Activated CD4-positive, alpha-beta T cell treated with anti-CD3 and anti-CD28 coated beads for 36 hours (primary cell): Measurements from ENCODE around the gene ARID1B. TPM values are rescaled to one million over a fixed set of nuclear protein-coding genes. Genes with fewer than 3 reads are reported as not detected.

Source experiments
- ATAC-seq: fragments of 200-7000 bp; cut with Tn5 transposase; one replicate; pipeline ENCODE4 v1.10.0; 2021; ENCODE audit warnings: mild to moderate bottlenecking, moderate library complexity
- CTCF ChIA-PET: fragments of 350-600 bp; sonication (Branson Sonifier 250); formaldehyde crosslinking; loops from one replicate; lab custom pipeline; 2021; ENCODE audit warnings: antibody characterized with exemption; lab: Charles Lee
- POLR2A ChIA-PET: fragments of 350-600 bp; sonication (Branson Sonifier 250); formaldehyde crosslinking; loops from one replicate; lab custom pipeline; 2021; ENCODE audit warnings: antibody characterized with exemption, inconsistent platforms; lab: Charles Lee
- DNase-seq: peaks from one replicate; pipeline ENCODE4 v3.0.0-alpha.2; 2020
- H3K27ac Mint-ChIP-seq: one replicate; pipeline ENCODE4 v1.8.0; 2021; ENCODE audit warnings: mixed read lengths
- H3K27me3 Mint-ChIP-seq: one replicate; pipeline ENCODE4 v1.8.0; 2021; ENCODE audit warnings: mixed read lengths
- H3K36me3 Mint-ChIP-seq: one replicate; pipeline ENCODE4 v1.8.0; 2021; ENCODE audit warnings: low read depth, mixed read lengths
- H3K4me1 Mint-ChIP-seq: one replicate; pipeline ENCODE4 v1.8.0; 2021; ENCODE audit warnings: mixed read lengths
- H3K4me3 Mint-ChIP-seq: one replicate; pipeline ENCODE4 v1.8.0; 2021; ENCODE audit warnings: mild to moderate bottlenecking, moderate library complexity, mixed read lengths
- H3K9me3 Mint-ChIP-seq: one replicate; pipeline ENCODE4 v1.8.0; 2021; ENCODE audit warnings: low read depth, mixed read lengths
- intact Hi-C, 2 experiments: fragments of 100-400 bp; cut with DNase I in 1 of 2; cut with micrococcal nuclease in 1 of 2; formaldehyde crosslinking; loops; one replicate each; pipeline versions ENCODE4 v1.14.2 to v1.15.1; 2022 to 2024; cut with DNase I, micrococcal nuclease
- total RNA-seq, 2 experiments: library from RNA; stranded (reverse); gene quantifications; one replicate each; pipeline ENCODE4 v1.2.3, GENCODE V29; 2021

Gene ARID1B
- total RNA-seq, 2 experiments from 2014 or later: 42.2 to 53.6 TPM

GRCh38 chr6:156878681-156879080 lies 101.5 kb downstream of the ARID1B start:
- POLR2A ChIA-PET: no interaction called here
- intact Hi-C loops: no loop called here
- Mint-ChIP-seq H3K4me3 (no peak overlapping the region), H3K36me3 (peaks cover 3% of the 10 kb centered on the region), H3K27me3 (no peaks in the 10 kb centered on the region), H3K4me1 (peaks cover 82% of the 10 kb centered on the region), H3K9me3 (no peaks in the 10 kb centered on the region), H3K27ac (no peak overlapping the region)
- CTCF ChIA-PET: interaction anchor here (0.8 to 3.3 kb wide), 3 partner anchors 9 to 123 kb away, joined by 3 to 11 read pairs (median 3); no protein-coding TSS in a partner anchor
- DNase-seq (no peak), ATAC-seq (no peak)

GRCh38 chr6:156879186-156879585 lies 102.0 kb downstream of the ARID1B start:
- Mint-ChIP-seq H3K27me3 (no peaks in the 10 kb centered on the region), H3K36me3 (peaks cover 3% of the 10 kb centered on the region), H3K4me3 (no peak overlapping the region), H3K4me1 (peaks cover 82% of the 10 kb centered on the region), H3K27ac (no peak overlapping the region), H3K9me3 (no peaks in the 10 kb centered on the region)
- CTCF ChIA-PET: interaction anchor here (0.9 to 3.3 kb wide), 3 partner anchors 9 to 123 kb away, joined by 3 to 11 read pairs (median 3); no protein-coding TSS in a partner anchor
- no peak for ATAC-seq
- DNase-seq: no peak
- POLR2A ChIA-PET: no interaction called here
- intact Hi-C loops: no loop called here

DNA sequence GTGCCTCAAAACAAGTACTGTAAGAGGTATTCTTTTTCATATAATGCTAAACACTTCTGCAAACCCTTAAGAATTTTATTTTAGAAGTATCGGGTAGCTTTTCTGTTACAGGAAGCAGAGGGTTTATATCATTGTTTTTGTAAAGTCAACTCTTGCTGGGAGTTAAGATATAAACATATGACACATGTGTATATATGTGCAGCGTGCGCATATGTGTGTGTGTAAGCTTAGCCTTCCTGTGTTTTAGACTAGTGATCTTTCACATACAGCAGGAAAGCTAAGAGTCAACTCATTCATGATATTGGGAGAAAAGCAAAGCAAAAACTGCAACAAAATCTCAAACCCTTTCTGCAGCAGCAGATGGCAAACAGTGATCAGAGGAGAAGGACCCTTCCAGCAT lies 102.4 kb downstream of the ARID1B start:
- no peaks in the 10 kb centered on the region for H3K27me3 Mint-ChIP-seq
- no peak for ATAC-seq
- no peak overlapping the region for H3K27ac Mint-ChIP-seq
- H3K36me3 Mint-ChIP-seq: peaks cover 3% of the 10 kb centered on the region
- CTCF ChIA-PET: interaction anchor here (0.9 to 3.3 kb wide), 4 partner anchors 10 to 124 kb away, joined by 3 to 11 read pairs (median 3); no protein-coding TSS in a partner anchor
- no peaks in the 10 kb centered on the region for H3K9me3 Mint-ChIP-seq
- H3K4me1 Mint-ChIP-seq: peaks cover 84% of the 10 kb centered on the region
- intact Hi-C loops: no loop called here
- no peak overlapping the region for H3K4me3 Mint-ChIP-seq
- POLR2A ChIA-PET: interaction anchor here (0.8 kb wide), 1 partner anchor 52 kb away, joined by 6 read pairs; no protein-coding TSS in a partner anchor
- no peak for DNase-seq

DNA sequence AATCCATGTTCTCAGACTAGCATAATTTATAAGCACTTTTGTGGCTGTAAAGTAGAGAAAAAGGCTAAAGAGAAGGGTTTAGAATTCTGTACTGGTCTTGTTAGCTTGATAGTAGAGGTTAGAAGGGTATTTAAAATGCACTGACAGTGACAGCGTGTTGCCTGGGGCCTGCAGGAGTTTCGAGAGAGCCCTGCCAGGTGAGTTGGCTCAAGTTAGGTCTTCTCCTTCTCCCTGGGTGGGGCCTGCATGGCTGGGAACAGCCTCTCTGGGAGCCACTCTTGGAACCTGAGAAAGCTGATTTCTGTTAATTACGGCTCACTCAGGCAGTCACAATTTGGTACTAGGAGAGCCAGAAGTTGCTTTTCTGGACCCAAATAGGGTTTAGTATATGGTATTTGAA lies 103.7 kb downstream of the ARID1B start:
- Mint-ChIP-seq H3K4me3 (no peak overlapping the region), H3K9me3 (no peaks in the 10 kb centered on the region), H3K4me1 (peaks cover 78% of the 10 kb centered on the region), H3K36me3 (peaks cover 3% of the 10 kb centered on the region), H3K27me3 (no peaks in the 10 kb centered on the region), H3K27ac (no peak overlapping the region)
- no peak for DNase-seq
- ChIA-PET POLR2A (no interaction called here), CTCF (interaction anchor here (0.5 to 3.3 kb wide), 3 partner anchors 11 to 61 kb away, joined by 3 to 11 read pairs (median 3); no protein-coding TSS in a partner anchor)
- no peak for ATAC-seq
- intact Hi-C loops: no loop called here

GRCh38 chr6:156881687-156882629 lies 104.8 kb downstream of the ARID1B start:
- ChIA-PET CTCF (interaction anchor here (0.5 to 1.2 kb wide), 2 partner anchors 11 to 62 kb away, joined by 3 read pairs; no protein-coding TSS in a partner anchor), POLR2A (no interaction called here)
- H3K4me3 Mint-ChIP-seq: no peak overlapping the region
- no peaks in the 10 kb centered on the region for H3K27me3 Mint-ChIP-seq
- ATAC-seq: peak; percentile 23
- H3K9me3 Mint-ChIP-seq: no peaks in the 10 kb centered on the region
- H3K4me1 Mint-ChIP-seq: peaks cover 79% of the 10 kb centered on the region
- peaks cover 3% of the 10 kb centered on the region for H3K36me3 Mint-ChIP-seq
- intact Hi-C loops: no loop called here
- peak overlapping the region; percentile 32 for H3K27ac Mint-ChIP-seq
- no peak for DNase-seq

DNA sequence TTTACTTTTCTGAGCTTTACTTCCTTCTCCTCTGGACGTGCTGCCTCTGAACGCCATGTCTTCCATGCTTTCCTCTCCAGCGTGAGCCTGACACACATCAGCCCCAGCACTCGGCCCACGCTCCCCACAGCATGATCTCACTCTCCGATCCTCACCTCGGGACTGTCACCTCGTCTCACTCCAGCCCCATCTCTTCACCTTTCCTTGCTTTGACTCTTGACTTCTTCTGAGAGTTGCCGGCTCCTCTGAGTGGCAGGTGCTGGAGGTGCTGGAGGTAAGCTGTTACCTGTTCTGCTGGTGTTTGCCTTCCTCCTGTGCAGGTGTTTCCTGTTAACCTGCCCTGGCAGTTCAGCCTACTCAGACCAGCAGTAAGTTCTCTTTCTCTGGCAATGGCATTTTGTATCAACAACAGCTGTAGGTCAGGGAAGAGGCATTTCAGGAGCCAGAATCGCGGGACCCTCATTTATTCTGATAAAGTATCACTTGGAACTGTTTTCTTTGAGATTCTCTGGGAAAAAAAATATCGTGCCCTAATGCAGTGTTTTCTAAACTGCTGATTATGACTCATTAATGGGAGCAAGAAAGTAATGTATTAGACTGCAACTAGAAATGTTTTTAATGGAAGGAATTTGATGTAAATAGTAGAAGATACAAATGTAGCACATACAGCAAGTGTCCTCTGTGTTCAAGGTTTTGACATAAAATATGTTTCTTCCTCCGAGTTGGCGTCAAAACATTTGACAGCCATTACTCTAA lies 106.5 kb downstream of the ARID1B start:
- ChIA-PET CTCF (interaction anchor here (0.8 to 0.9 kb wide), 2 partner anchors 17 to 617 kb away, joined by 3 to 5 read pairs; no protein-coding TSS in a partner anchor), POLR2A (interaction anchor here (1.5 kb wide), 1 partner anchor 21 kb away, joined by 3 read pairs; no protein-coding TSS in a partner anchor)
- no peaks in the 10 kb centered on the region for H3K9me3 Mint-ChIP-seq
- intact Hi-C loops: no loop called here
- DNase-seq (peak; percentile 71), ATAC-seq (peak; percentile 73)
- H3K27me3 Mint-ChIP-seq: no peaks in the 10 kb centered on the region
- H3K36me3 Mint-ChIP-seq: no peaks in the 10 kb centered on the region
- H3K27ac Mint-ChIP-seq: peak overlapping the region; percentile 68
- H3K4me1 Mint-ChIP-seq: peaks cover 81% of the 10 kb centered on the region
- peak overlapping the region; percentile 17 for H3K4me3 Mint-ChIP-seq

DNA sequence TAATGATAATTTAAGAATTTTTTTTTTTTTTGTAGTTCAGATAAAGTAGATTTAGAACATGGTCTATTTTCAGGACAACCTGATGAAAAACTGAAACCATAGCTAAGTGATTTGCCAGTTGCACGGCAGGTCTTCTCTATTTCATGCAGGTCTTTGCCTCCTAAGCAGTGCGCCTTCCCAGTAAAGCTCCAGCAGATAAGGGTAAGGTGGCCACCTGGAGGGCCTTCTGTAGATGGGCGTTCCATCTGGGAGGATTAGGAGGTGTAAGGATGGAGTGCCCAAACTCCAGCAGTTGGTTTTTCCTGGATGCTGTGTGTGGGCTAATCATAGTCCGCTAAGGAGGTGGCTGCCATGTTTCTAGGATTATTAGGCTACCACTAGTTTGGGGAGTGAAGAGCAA lies 107.1 kb downstream of the ARID1B start:
- POLR2A ChIA-PET: interaction anchor here (1.5 kb wide), 1 partner anchor 22 kb away, joined by 3 read pairs; no protein-coding TSS in a partner anchor
- Mint-ChIP-seq H3K4me3 (no peak overlapping the region), H3K36me3 (no peaks in the 10 kb centered on the region), H3K27ac (no peak overlapping the region), H3K4me1 (peaks cover 78% of the 10 kb centered on the region), H3K27me3 (no peaks in the 10 kb centered on the region), H3K9me3 (no peaks in the 10 kb centered on the region)
- intact Hi-C loops: no loop called here
- DNase-seq: no peak
- no peak for ATAC-seq
- CTCF ChIA-PET: interaction anchor here (0.6 to 1.2 kb wide), 2 partner anchors 12 to 17 kb away, joined by 3 read pairs; no protein-coding TSS in a partner anchor

- CTCF ChIA-PET: interaction anchor here (1.2 kb wide), 1 partner anchor 18 kb away, joined by 3 read pairs; no protein-coding TSS in a partner anchor
These were observed 108.4 kb downstream of the ARID1B start for GRCh38 chr6:156885562-156885961.

DNA sequence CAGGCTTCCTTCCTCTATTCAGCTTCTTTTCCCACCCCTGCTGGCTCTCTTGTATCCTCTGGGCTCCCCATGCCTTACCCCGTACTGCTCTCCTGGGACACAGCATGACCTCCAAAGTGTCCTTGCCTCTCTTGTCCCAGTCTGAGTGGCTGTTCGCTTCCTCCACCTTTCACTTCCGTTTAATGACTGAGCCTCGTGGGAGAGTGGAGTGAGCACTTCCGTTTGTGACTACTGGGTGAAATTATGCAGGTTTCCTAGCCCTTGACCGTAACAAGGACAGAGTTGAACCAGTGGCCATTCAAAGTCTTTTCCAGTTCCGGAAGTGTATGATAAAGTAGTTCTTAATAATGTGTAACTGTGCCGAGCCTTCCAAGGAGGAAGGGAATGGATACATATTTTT lies 109.2 kb downstream of the ARID1B start:
- H3K27ac Mint-ChIP-seq: peak overlapping the region; percentile 58
- ChIA-PET CTCF (interaction anchor here (0.5 to 1.4 kb wide), 3 partner anchors 13 to 158 kb away, joined by 3 to 4 read pairs (median 3); no protein-coding TSS in a partner anchor), POLR2A (no interaction called here)
- H3K4me1 Mint-ChIP-seq: peaks cover 69% of the 10 kb centered on the region
- no peak overlapping the region for H3K4me3 Mint-ChIP-seq
- H3K27me3 Mint-ChIP-seq: no peaks in the 10 kb centered on the region
- ATAC-seq (peak; percentile 40), DNase-seq (peak; percentile 32)
- H3K9me3 Mint-ChIP-seq: no peaks in the 10 kb centered on the region
- no peaks in the 10 kb centered on the region for H3K36me3 Mint-ChIP-seq
- intact Hi-C loops: loop anchor here in 1 of 2 experiments (5.0 kb wide), 1 partner anchor 46 kb away; no protein-coding TSS in a partner anchor

More at GRCh38 chr6:156885562-156885961, 108.4 kb downstream of the ARID1B start:
- ATAC-seq: no peak
- no peak for DNase-seq
- Mint-ChIP-seq H3K9me3 (no peaks in the 10 kb centered on the region), H3K4me1 (peaks cover 73% of the 10 kb centered on the region), H3K4me3 (no peak overlapping the region), H3K36me3 (no peaks in the 10 kb centered on the region), H3K27me3 (no peaks in the 10 kb centered on the region), H3K27ac (no peak overlapping the region)
- intact Hi-C loops: loop anchor here in 1 of 2 experiments (5.0 kb wide), 1 partner anchor 47 kb away; no protein-coding TSS in a partner anchor
- POLR2A ChIA-PET: no interaction called here

- H3K4me1 Mint-ChIP-seq: peaks cover 61% of the 10 kb centered on the region
- DNase-seq: no peak
- ChIA-PET CTCF (interaction anchor here (1.1 kb wide), 1 partner anchor 23 kb away, joined by 3 read pairs; no protein-coding TSS in a partner anchor), POLR2A (no interaction called here)
- intact Hi-C loops: loop anchor here in 1 of 2 experiments (5.0 kb wide), 1 partner anchor 45 kb away; no protein-coding TSS in a partner anchor
- no peaks in the 10 kb centered on the region for H3K36me3 Mint-ChIP-seq
- peak; percentile 37 for ATAC-seq
- H3K9me3 Mint-ChIP-seq: no peaks in the 10 kb centered on the region
- no peaks in the 10 kb centered on the region for H3K27me3 Mint-ChIP-seq
- H3K27ac Mint-ChIP-seq: no peak overlapping the region
- H3K4me3 Mint-ChIP-seq: no peak overlapping the region
These were observed 110.6 kb downstream of the ARID1B start for GRCh38 chr6:156887623-156888269.
